ENCODE results near the gene HECW1.
"Not testable (repeated sequence)": the region's sequence is repeated elsewhere in the genome, so short reads cannot be mapped to it uniquely, and the experiment has no call there.

Gene HECW1

DNA sequence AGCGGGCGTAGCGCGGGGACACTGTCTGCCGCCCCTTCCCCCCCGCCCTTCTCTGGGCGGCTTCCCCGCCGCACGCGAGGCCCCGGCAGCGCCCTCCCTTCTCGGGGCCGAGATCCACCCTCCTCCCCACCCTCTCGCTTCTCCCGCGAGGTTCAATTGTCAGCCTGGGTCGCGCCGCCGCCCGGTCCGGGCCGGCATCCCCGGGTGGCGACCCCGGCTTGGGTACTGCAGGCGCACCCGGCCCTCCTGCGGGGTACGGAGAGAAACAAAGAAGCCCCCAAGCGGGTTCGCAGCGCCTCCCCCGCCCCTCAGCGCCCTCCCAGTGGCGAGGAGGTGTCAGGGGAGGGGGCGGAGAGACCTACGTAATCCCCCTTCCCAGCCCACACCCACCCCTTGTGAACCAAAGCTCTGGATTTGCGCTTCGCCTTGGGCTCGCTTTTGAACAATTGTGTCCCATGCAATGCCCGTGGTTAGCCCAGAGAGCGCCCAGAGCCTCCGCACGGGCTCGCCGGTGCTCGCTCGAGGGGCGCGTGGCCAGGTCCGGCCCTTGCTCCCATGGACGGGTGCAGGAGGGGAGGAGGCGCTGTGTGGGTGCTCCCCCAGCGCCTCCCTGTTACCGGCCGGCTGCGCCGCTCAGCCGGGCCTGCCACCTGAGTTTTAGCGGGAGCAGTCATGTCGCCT is 634 bp downstream of the HECW1 start:
- DNase-seq: no peak

DNA sequence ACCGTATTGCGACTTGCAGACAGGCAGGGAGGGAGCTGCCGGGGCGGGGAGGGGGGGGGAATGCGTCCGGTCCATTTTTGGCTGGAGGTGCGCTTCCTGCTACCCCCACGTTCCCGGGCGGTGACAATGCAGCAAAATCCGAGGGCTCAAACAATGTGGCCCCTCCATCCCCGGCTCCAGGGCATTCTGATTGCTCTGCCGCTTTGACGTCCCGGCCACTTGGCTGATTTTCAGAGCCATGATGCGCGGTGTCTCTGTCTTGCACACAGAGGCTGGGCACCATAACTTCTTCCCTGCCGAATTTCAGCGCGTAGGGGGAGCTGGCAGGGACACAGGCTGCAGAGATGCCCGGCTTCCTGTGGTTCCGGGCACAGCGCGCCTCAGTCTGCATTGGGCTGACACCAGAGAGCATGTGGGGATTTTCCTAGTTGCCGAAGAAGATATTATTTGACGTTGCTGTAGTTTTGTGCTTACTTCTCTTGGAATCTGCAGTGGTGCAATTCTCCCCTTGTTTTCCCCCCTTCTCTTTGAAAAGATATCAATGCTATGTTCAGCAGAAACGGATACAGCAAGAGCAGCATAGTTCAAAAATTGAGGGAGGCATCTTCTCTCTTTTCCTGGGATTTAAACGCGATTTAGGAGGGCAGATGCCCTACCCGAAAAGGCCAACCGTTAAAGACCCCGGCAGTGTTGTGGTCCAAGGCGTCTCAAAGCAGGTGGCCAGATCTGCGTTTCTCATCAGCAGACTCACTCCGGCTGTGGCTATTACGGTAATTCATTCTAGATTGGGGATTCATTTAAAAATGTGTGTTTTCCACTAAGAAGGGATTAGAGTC is 1.4 kb downstream of the HECW1 start:
- no peak for DNase-seq

- no peak for DNase-seq
These were observed 2.0 kb downstream of the HECW1 start for GRCh38 chr7:43114458-43114780.

DNA sequence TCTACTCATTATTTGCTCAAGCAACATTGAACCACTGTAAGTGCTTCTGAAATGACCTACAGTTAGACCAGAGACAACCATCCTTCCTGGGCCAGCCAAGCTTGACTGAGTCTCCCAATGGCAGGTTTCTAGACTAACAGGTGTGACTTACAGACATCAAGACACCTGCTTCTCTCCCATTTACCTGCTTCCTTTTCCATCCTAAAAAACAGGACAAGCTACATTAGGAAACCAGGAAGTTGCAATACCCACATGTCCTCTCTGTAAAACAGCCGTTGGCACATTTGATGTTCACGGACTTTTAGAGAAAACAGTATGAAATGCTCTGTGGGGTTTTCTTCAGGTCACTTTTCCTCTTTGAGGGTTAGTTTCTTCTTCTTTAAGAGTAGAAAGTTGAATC is 4.0 kb downstream of the HECW1 start:
- DNase-seq: no peak

DNA sequence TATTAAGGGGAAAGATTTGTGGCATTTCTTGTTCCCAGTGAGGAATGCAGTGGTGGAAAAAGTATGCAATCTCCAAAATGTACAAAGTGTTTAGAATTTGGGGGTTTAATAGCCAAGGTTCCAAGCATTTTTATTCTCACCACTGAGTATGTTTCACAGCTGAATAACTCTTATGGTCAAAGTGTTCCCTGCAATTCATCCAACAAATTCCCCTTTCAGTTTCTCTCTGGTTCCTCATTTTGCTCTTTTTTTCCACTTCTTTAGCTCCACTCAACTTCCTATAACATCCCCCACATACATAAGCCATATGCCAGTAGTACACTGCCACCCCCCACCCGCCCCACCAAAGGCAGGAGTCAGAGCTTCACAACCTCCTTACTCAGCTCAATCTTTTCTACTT is 4.6 kb downstream of the HECW1 start:
- DNase-seq: no peak

DNA sequence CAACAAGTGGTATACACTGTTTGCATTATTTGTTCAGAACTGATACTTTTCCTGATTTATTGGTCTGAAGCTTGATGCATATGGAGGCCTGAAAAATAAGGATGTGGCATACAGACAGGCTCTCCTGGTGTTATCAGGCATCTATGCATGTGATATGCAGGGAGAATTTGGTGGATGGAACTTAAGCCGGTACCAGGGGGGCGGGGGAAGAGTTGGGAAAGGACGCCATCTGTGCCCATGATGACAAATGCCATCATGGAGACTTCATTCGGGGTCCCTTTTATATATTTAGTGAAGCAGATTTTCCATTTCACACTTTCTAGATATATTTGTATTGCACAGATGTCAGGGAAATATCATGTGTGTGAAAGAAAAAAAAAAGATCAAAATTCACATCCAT is 5.4 kb downstream of the HECW1 start:
- DNase-seq: no peak

DNA sequence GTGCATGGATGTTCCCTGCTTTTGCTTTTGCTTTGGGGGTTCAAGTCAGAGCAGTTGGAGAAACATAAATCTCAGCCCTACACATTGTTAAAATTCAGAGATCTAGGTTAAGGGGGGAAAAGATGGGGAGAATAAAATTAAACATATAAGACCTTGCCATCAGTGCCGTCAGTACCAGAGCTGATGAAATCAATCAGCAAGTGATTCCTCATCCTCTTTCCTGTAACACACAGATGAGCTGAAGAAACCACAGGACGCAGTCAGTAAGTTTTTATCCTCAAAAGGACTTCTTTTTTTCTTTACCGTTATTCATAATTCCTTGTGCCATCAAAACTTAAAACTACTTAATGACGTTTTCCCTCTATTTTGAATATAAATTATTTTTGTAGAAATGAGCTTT is 5.9 kb downstream of the HECW1 start:
- DNase-seq: no peak

DNA sequence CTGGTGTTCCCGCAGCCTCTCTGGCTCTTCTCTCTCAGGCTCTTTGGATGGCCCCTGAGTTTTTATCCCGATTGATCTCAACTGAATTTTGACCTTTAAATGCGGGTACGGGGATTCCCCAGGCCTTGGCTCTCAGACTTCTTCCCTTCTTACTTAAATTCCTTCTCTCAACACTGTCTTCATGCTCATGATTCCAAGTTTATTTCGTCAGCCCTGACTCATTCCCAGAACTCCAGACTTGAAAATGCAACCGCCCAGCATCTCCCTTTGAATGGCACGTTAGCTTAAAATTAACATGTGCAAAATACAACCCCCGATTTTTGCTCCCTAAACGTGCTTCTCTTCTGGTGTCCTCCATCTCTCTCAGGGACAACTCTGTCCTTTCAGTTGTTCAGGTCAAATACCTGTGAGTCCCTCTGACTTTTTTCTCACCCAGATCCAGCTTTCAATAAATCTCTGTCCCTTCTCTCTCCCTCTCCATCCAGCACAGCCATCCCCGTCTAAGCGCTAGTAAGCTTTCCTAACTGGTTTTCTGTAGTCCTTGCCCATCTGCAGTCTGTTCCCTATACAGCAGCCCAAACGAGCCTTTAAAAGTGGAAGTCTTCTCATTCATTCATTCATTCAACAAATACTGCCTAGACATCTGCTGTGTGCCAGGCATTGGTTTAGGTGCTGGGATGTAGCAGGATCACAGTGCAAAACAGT is 7.1 kb downstream of the HECW1 start:
- DNase-seq: no peak

- DNase-seq: no peak
These were observed 9.5 kb downstream of the HECW1 start for GRCh38 chr7:43121973-43122372.

- DNase-seq: no peak
These were observed 11.0 kb downstream of the HECW1 start for GRCh38 chr7:43123457-43123856.

DNA sequence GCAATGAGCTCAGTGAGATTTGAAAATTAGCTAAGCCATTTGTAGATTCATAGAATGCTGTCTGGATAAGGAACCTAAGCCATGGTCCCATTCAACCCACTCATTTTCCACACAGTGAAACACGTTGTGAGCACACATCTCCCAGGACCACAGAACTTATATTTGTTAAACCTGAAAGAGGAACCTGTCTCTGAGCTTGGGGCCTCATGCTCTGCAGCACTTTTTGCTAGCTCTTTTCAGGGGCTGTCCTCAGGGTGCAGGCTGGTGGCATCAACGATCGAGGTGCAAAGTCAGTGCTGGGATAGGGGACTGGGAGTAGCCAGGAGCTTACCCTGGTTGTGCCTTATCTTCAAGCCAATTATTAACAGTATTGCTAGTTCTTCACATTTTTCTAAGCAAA is 11.9 kb downstream of the HECW1 start:
- DNase-seq: no peak

DNA sequence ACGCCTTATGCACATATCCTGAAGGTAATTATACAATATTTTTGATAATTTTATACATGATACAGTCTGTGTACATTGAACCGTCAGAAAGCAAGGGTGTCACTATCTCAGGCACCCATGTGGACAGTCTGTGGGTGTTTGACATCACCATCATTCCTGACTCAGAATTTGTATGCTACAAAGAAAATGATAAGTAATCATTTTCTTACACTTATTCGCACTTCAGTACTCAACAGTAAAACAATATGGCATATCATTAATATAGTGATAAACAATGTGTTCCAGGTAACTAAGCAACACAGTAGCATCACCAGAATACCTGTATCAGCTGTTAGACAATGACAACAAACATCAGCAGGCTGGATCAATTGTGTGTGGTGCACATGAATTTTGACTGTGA is 17.9 kb downstream of the HECW1 start:
- DNase-seq: no peak

DNA sequence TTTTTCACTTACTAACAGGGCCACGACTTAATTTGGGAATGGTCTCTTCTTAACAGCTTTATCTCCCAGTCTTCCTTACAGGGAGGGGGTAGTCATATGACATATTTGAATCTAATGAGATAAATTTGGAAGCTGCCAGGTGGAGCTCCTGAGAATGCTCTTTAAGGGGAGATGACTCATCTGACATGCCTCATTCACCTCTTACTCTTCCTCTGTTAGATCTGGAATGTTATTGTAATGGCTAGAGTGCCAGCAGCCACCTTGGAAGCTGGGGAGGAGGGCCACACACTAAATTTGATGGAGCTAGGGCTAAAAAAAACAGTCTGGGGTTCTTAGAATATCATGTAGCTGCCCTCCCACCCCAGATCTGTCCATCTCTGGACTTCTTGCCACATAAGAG is 22.7 kb downstream of the HECW1 start:
- no peak for DNase-seq

- no peak for DNase-seq
These were observed 23.6 kb downstream of the HECW1 start for GRCh38 chr7:43136064-43136463.

DNA sequence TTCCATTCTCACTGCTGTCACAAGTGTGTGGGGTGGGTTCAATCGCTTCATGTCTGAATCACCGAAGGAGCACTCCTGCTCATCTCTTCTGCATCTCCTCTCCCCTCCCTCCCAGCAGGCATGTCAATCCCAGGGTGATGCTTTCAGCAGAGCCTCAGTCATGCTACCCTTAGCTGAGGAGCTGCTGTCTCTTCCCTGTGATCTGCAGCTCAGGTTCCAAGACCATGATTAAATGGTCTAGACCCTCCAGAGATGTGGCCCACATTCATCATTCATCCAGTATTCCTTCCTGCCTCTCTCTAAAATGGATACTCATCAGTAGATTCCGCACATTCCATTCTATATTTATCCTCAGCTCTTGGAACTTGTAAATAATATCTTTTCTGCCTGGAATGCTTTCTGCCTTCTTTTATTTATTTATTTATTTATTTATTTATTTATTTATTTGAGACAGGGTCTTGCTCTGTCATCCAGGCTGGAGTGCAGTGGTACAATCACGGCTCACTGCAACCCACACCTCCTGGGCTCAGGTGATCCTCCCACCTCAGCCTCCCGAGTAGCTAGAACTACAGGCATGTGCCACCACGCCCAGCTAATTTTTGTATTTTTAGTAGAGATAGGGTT is 24.8 kb downstream of the HECW1 start:
- not testable (repeated sequence) for DNase-seq

GRCh38 chr7:43137811-43138210 is 25.4 kb downstream of the HECW1 start:
- DNase-seq: no peak

GRCh38 chr7:43138710-43139109 is 26.3 kb downstream of the HECW1 start:
- no peak for DNase-seq

DNA sequence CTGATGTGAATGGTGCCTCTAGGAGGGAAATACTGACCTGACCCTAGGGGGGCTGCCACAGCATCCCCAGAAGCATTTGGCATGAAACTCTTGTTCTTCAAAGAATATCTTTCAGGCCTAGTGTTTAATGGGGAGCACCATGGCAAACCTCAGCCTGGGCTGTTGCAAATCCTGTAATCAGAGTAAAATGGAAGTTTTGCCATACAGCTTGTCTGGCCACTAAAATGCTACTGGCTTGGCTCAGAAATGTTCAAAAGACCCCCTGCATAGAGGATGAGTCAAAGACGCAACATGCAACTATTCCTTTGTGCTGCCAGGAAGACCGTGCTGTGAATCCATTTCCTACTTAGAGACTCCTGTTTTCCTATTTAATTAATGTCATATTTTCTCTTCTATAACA is 26.7 kb downstream of the HECW1 start:
- no peak for DNase-seq

DNA sequence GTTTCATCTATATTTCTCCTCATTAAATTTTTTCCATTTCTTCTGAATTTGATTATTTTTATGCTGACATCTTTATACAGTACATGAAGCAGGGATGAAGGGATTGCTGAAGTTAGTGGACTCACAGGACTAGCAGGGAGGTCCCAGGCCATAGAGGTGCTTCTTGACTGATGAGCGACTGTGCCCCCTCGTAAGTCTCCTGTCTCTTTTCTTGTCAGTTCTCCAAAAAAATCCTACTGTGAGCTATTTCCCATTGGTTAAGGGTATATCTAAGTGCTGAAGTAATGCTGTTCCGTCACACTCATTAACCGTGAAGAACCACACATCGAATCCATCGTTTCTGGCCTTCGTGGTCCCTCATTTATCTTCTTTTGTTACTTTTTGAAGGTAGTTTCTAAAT is 27.7 kb downstream of the HECW1 start:
- DNase-seq: no peak

GRCh38 chr7:43141091-43141490 is 28.6 kb downstream of the HECW1 start:
- DNase-seq: no peak

DNA sequence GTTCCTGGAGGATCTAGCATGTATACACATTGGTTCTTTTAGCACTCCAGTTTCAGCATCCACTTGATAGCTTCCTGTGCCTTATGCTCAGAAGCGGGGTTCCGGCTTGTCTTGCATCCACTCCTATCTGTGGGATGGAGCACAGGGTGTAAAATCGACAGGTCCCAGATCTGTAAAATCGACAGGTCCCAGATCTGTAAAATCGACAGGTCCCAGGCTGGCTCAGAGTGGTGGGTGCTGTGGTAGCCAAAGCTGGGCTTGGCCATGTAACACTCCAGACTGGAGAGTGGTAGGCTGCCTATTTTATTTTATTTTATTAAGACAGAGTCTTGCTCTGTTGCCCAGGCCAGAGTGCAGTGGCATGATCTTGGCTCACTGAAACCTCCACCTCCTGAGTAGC is 30.3 kb downstream of the HECW1 start:
- no peak for DNase-seq

GRCh38 chr7:43143918-43144589 is 31.6 kb downstream of the HECW1 start:
- no peak for DNase-seq

DNA sequence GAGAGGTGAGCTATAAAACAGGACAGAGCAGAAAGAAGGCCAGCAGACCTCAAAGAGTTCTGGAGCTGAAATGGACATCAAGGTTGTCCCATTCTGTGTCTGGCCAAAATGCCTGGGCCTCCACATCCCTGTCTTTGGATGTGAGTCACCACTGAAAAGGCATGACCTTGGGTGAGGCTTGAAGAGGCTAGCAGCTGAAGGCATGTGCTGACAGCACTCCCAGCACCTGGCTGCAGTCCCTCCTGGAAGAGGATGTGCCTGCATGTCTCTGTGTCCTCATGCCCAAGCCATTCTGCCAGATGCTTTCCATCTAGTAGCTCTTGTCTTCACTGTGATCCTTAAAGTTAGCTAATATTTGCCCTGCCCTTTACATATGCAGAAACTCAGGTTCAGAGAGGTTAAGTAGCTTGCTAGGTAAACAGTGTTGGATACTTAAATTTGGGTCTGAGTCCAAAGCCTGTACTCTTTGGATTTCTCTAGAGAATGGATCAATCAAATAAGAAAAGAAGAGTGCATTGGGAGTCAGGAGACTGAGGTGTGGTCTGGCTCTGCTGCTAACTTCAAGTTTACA is 35.8 kb downstream of the HECW1 start:
- DNase-seq: no peak
